OCI-LY1 (cell line): Measurements from ENCODE around the gene PTPN18.
A peak's percentile ranks its signal among the peaks of the same experiment; 100 is the strongest.
"Not testable (repeated sequence)": the region's sequence is repeated elsewhere in the genome, so short reads cannot be mapped to it uniquely, and the experiment has no call there.

Experiments used
- H2AFZ ChIP-seq: fragments of 200-600 bp; sonication (generic), shearing (Covaris generic); 2 replicates; pipeline ENCODE4 v1.6.0; 2014; ENCODE audit warnings: antibody characterized with exemption, mild to moderate bottlenecking, low read length
- H3F3A ChIP-seq: fragments of 200-600 bp; sonication (generic), shearing (Covaris generic); 2 replicates; pipeline ENCODE4 v1.6.0; 2014; ENCODE audit warnings: mild to moderate bottlenecking, antibody characterized with exemption, low read length, moderate library complexity; ENCODE audit not compliant: insufficient read depth
- H3K27ac ChIP-seq: fragments of 200-600 bp; sonication (generic); 2 replicates; pipeline ENCODE4 v1.5.1; 2014; ENCODE audit warnings: low read length, mixed run types, mild to moderate bottlenecking, low read depth; ENCODE audit not compliant: poor library complexity, severe bottlenecking
- H3K27me3 ChIP-seq: fragments of 200-600 bp; sonication (generic); 2 replicates; pipeline ENCODE4 v1.6.0; 2014; ENCODE audit warnings: antibody characterized with exemption, mild to moderate bottlenecking, low read length, moderate library complexity; ENCODE audit not compliant: insufficient read depth
- H3K36me3 ChIP-seq: fragments of 200-600 bp; sonication (generic); 2 replicates; pipeline ENCODE4 v1.6.1; 2014; ENCODE audit warnings: mild to moderate bottlenecking, antibody characterized with exemption, low read length, moderate library complexity, mixed read lengths; ENCODE audit not compliant: insufficient read depth
- H3K4me1 ChIP-seq: fragments of 200-600 bp; sonication (generic); 2 replicates; pipeline ENCODE4 v1.5.1; 2014; ENCODE audit warnings: mild to moderate bottlenecking, low read length, moderate library complexity; ENCODE audit not compliant: insufficient read depth, severe bottlenecking
- H3K4me2 ChIP-seq: fragments of 200-600 bp; sonication (generic), shearing (Covaris generic); 2 replicates; pipeline ENCODE4 v1.6.1; 2014; ENCODE audit warnings: low read length
- H3K4me3 ChIP-seq: fragments of 200-600 bp; sonication (generic); 2 replicates; pipeline ENCODE4 v1.5.1; 2014; ENCODE audit warnings: low read length, low read depth, mild to moderate bottlenecking, mixed read lengths; ENCODE audit not compliant: poor library complexity, severe bottlenecking
- H3K79me2 ChIP-seq: fragments of 200-600 bp; shearing (Covaris generic); 2 replicates; pipeline ENCODE4 v1.6.1; 2016; ENCODE audit warnings: mixed run types, low read length, mixed read lengths; ENCODE audit not compliant: insufficient read depth
- H3K9ac ChIP-seq: fragments of 200-600 bp; sonication (generic), shearing (Covaris generic); 2 replicates; pipeline ENCODE4 v1.6.1; 2014; ENCODE audit warnings: mild to moderate bottlenecking, low read length, mixed read lengths
- H3K9me2 ChIP-seq: fragments of 200-600 bp; sonication (generic), shearing (Covaris generic); 2 replicates; pipeline ENCODE4 v1.6.1; 2014; ENCODE audit warnings: low read depth, mild to moderate bottlenecking, low read length, mixed read lengths
- H3K9me3 ChIP-seq: fragments of 200-600 bp; shearing (Covaris generic); 2 replicates; pipeline ENCODE4 v1.6.1; 2014; ENCODE audit warnings: low read length, mixed read lengths
- H4K20me1 ChIP-seq: fragments of 200-600 bp; sonication (generic), shearing (Covaris generic); 2 replicates; pipeline ENCODE4 v1.6.0; 2016; ENCODE audit warnings: mild to moderate bottlenecking, low read length; ENCODE audit not compliant: insufficient read depth
- CTCF ChIP-seq: fragments of 200-600 bp; sonication (generic), shearing (Covaris generic); IDR thresholded peaks from 2 replicates; pipeline ENCODE4 v1.5.1; 2017; ENCODE audit warnings: mild to moderate bottlenecking, antibody characterized with exemption, low read length, moderate library complexity, mixed read lengths
- EZH2 ChIP-seq: fragments of 200-600 bp; sonication (generic), shearing (Covaris generic); IDR thresholded peaks from 2 replicates; pipeline ENCODE4 v1.8.0; 2017; ENCODE audit warnings: borderline replicate concordance, mixed run types, mild to moderate bottlenecking, antibody characterized with exemption, low read length, moderate library complexity, mixed read lengths

PTPN18 gene

GRCh38 chr2:130328710-130329109, 27.1 kb upstream of the PTPN18 start:
- Histone ChIP-seq H3F3A (no peaks in the 10 kb centered on the region), H3K9me2 (no peaks in the 10 kb centered on the region), H4K20me1 (no peaks in the 10 kb centered on the region), H3K9ac (no peak overlapping the region), H3K4me2 (no peak overlapping the region), H3K9me3 (no peaks in the 10 kb centered on the region), H3K79me2 (no peaks in the 10 kb centered on the region), H2AFZ (no peak overlapping the region), H3K27ac (no peak overlapping the region), H3K4me1 (peaks cover 8% of the 10 kb centered on the region), H3K27me3 (no peaks in the 10 kb centered on the region; the same call in 1 of the 2 replicates), H3K36me3 (no peaks in the 10 kb centered on the region), H3K4me3 (no peak overlapping the region)
- TF ChIP-seq CTCF, result no peak
- no peak for TF ChIP-seq EZH2

GRCh38 chr2:130332271-130333073, 23.4 kb upstream of the PTPN18 start:
- TF ChIP-seq CTCF, result peak; percentile 98
- TF ChIP-seq EZH2, result no peak
- no peaks in the 10 kb centered on the region for H3K27me3 ChIP-seq
- H3F3A ChIP-seq, result no peaks in the 10 kb centered on the region
- H2AFZ ChIP-seq, result no peak overlapping the region
- H4K20me1 ChIP-seq, result no peaks in the 10 kb centered on the region
- H3K36me3 ChIP-seq, result no peaks in the 10 kb centered on the region; the same call in none of the 2 replicates
- no peaks in the 10 kb centered on the region for H3K9me2 ChIP-seq
- no peak overlapping the region for H3K4me3 ChIP-seq
- H3K79me2 ChIP-seq, result no peaks in the 10 kb centered on the region
- peak overlapping the region; percentile 21 for H3K4me2 ChIP-seq
- H3K4me1 ChIP-seq, result peaks cover 19% of the 10 kb centered on the region
- 0 out of 2 replicates have a peak, but pooled peaks cover 4% of the 10 kb centered on the region for H3K9me3 ChIP-seq
- H3K27ac ChIP-seq, result no peak overlapping the region
- H3K9ac ChIP-seq, result peak overlapping the region; percentile 16; the same call in 1 of the 2 replicates

- not testable (repeated sequence) for H3K36me3 ChIP-seq, H3K9me3 ChIP-seq, H3K4me3 ChIP-seq, H3K9me2 ChIP-seq, H2AFZ ChIP-seq, H4K20me1 ChIP-seq, H3K79me2 ChIP-seq, H3K27ac ChIP-seq, H3F3A ChIP-seq, H3K27me3 ChIP-seq, H3K9ac ChIP-seq
- H3K4me2 ChIP-seq, result peak overlapping the region; percentile 21; the same call in 1 of the 2 replicates
- H3K4me1 ChIP-seq, result peaks cover 27% of the 10 kb centered on the region
Measured at GRCh38 chr2:130333253-130333652, 22.6 kb upstream of the PTPN18 start.

GRCh38 chr2:130334026-130334425, 21.8 kb upstream of the PTPN18 start:
- peaks cover 15% of the 10 kb centered on the region for H3K36me3 ChIP-seq
- H3K4me3 ChIP-seq, result no peak overlapping the region
- H3F3A ChIP-seq, result no peaks in the 10 kb centered on the region
- H3K4me2 ChIP-seq, result no peak overlapping the region
- H4K20me1 ChIP-seq, result no peaks in the 10 kb centered on the region
- no peaks in the 10 kb centered on the region for H3K9me2 ChIP-seq
- 0 out of 2 replicates have a peak, but pooled peaks cover 4% of the 10 kb centered on the region for H3K9me3 ChIP-seq
- H3K27ac ChIP-seq, result no peak overlapping the region
- H2AFZ ChIP-seq, result no peak overlapping the region
- no peaks in the 10 kb centered on the region for H3K27me3 ChIP-seq
- peaks cover 29% of the 10 kb centered on the region for H3K4me1 ChIP-seq
- no peak overlapping the region for H3K9ac ChIP-seq
- no peak for TF ChIP-seq CTCF
- TF ChIP-seq EZH2, result no peak
- no peaks in the 10 kb centered on the region for H3K79me2 ChIP-seq
